ENCODE results near the gene ARHGAP1. TPM values are rescaled to one million over a fixed set of nuclear protein-coding genes. Genes with fewer than 3 reads are reported as not detected.
"Not testable (repeated sequence)": the region's sequence is repeated elsewhere in the genome, so short reads cannot be mapped to it uniquely, and the experiment has no call there.

The ARHGAP1 gene
- polyA plus RNA-seq, 3 donors: 31.6 to 59.3 (median 44.1) TPM

DNA sequence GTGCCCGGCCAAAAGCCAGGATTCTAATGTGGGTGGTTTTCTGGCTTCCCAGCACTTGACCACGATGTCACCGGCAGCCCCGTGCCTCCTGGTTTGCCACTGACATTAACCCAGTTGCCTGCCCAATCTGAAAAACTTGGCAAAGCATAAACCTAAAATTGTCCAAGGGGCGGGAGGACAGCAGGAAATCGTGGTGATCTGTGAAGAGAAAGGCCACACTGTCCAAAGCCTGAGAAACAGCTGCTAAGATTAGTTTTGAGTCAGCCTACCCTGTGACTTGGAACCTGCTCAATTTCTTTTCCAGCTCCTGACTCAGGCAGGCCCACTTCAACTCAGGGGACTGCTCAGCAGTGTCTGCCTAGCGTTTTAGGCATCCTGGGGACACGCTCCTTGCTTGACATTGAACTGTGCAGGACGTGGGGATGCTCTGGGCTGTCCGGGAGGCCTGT is 10.4 kb upstream of the ARHGAP1 start:
- Histone ChIP-seq H3K36me3 (replicated peaks in 1 of 2; ENCODE audit: control insufficient read depth in 1 of 2, insufficient read depth in 2 of 2, low read length in 2 of 2) (peaks cover 16 to 28% of the 10 kb centered on the region in 2 donors), H3K4me3 (replicated peaks in 1 of 3; ENCODE audit: low read depth in 2 of 3, low read length in 3 of 3) (no peak overlapping the region), H4K20me1 (ENCODE audit: insufficient read depth, low read length) (peaks cover 16% of the 10 kb centered on the region), H3K4me1 (ENCODE audit: control insufficient read depth in 1 of 2, insufficient read depth in 2 of 2, low read length in 2 of 2) (no peaks in the 10 kb centered on the region), H3K4me2 (replicated peaks; ENCODE audit: extremely low read depth, low read length, poor library complexity, severe bottlenecking) (no peak overlapping the region), H2AFZ (ENCODE audit: insufficient read depth, low read depth, low read length, poor library complexity, severe bottlenecking) (no peak overlapping the region), H3K27ac (ENCODE audit: low read depth in 1 of 2, low read length in 2 of 2) (no peak overlapping the region), H3K9ac (ENCODE audit: insufficient read depth, low read length, poor library complexity, severe bottlenecking) (no peak overlapping the region), H3K9me3 (replicated peaks in 1 of 2; ENCODE audit: control insufficient read depth in 1 of 2, insufficient read depth in 1 of 2, low read length in 2 of 2) (no peaks in the 10 kb centered on the region), H3K79me2 (ENCODE audit: insufficient read depth, low read length) (no peaks in the 10 kb centered on the region), H3K27me3 (ENCODE audit: control insufficient read depth in 2 of 2, insufficient read depth in 2 of 2, low read length in 2 of 2) (no peaks in the 10 kb centered on the region)
- Mint-ChIP-seq H3K9me3 (peaks cover 0 to 5% (median 0%) of the 10 kb centered on the region in 7 donors), H3K27ac (peak overlapping the region in 2 of 7 donors; percentile 40), H3K27me3 (ENCODE audit: low read depth in 3 of 3) (no peaks in the 10 kb centered on the region), H3K36me3 (peaks cover 23 to 35% of the 10 kb centered on the region in 2 donors), H3K4me1 (peaks cover 1% of the 10 kb centered on the region), H3K4me3 (no peak overlapping the region)
- 95% methylated on average over 10 of the region's 10 CpGs for WGBS (ENCODE audit: insufficient coverage)
- no peak for DNase-seq
- TF ChIP-seq, protein P1, sequence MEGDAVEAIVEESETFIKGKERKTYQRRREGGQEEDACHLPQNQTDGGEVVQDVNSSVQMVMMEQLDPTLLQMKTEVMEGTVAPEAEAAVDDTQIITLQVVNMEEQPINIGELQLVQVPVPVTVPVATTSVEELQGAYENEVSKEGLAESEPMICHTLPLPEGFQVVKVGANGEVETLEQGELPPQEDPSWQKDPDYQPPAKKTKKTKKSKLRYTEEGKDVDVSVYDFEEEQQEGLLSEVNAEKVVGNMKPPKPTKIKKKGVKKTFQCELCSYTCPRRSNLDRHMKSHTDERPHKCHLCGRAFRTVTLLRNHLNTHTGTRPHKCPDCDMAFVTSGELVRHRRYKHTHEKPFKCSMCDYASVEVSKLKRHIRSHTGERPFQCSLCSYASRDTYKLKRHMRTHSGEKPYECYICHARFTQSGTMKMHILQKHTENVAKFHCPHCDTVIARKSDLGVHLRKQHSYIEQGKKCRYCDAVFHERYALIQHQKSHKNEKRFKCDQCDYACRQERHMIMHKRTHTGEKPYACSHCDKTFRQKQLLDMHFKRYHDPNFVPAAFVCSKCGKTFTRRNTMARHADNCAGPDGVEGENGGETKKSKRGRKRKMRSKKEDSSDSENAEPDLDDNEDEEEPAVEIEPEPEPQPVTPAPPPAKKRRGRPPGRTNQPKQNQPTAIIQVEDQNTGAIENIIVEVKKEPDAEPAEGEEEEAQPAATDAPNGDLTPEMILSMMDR (IDR thresholded peaks at IDR 0.05): no peak
- intact Hi-C loops (cut with micrococcal nuclease): no loop called here

DNA sequence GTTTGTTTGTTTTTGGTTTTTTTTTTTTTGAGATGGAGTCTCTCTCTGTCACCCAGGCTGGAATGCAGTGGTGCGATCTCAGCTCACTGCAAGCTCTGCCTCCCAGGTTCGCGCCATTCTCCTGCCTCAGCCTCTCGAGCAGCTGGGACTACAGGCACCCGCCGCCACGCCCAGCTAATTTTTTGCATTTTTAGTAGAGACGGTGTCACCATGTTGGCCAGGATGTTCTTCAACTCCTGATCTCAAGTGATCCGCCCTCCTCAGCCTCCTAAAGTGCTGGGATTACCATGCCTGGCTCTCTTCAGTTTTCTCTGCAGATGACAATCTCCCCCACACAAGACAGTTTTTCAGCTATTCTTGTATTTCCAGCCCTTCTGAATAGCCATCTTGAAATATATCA is 8.9 kb upstream of the ARHGAP1 start:
- not testable (repeated sequence) for H3K4me2 ChIP-seq (replicated peaks; ENCODE audit: extremely low read depth, low read length, poor library complexity, severe bottlenecking); H3K9me3 Mint-ChIP-seq; DNase-seq; H3K27ac Mint-ChIP-seq; H3K4me3 Mint-ChIP-seq; H3K4me1 Mint-ChIP-seq; H3K27me3 ChIP-seq (ENCODE audit: control insufficient read depth in 2 of 2, insufficient read depth in 2 of 2, low read length in 2 of 2); H2AFZ ChIP-seq (ENCODE audit: insufficient read depth, low read depth, low read length, poor library complexity, severe bottlenecking); H3K27me3 Mint-ChIP-seq (ENCODE audit: low read depth in 3 of 3); H3K9ac ChIP-seq (ENCODE audit: insufficient read depth, low read length, poor library complexity, severe bottlenecking); H3K27ac ChIP-seq (ENCODE audit: low read depth in 1 of 2, low read length in 2 of 2); H3K4me3 ChIP-seq (replicated peaks in 1 of 3; ENCODE audit: low read depth in 2 of 3, low read length in 3 of 3); H3K79me2 ChIP-seq (ENCODE audit: insufficient read depth, low read length); H3K9me3 ChIP-seq (replicated peaks in 1 of 2; ENCODE audit: control insufficient read depth in 1 of 2, insufficient read depth in 1 of 2, low read length in 2 of 2); H3K4me1 ChIP-seq (ENCODE audit: control insufficient read depth in 1 of 2, insufficient read depth in 2 of 2, low read length in 2 of 2)
- H4K20me1 ChIP-seq (ENCODE audit: insufficient read depth, low read length): peaks cover 31% of the 10 kb centered on the region
- H3K36me3 ChIP-seq (replicated peaks in 1 of 2; ENCODE audit: control insufficient read depth in 1 of 2, insufficient read depth in 2 of 2, low read length in 2 of 2): peaks cover 31 to 43% of the 10 kb centered on the region in 2 donors
- intact Hi-C loops (cut with micrococcal nuclease): loop anchor here in 1 of 2 donors (10.0 kb wide), 1 partner anchor 465 kb away; the partner anchor contains the start of gene ARFGAP2
- 96% methylated on average over 9 of the region's 9 CpGs for WGBS (ENCODE audit: insufficient coverage)
- peaks cover 37 to 50% of the 10 kb centered on the region in 2 donors for H3K36me3 Mint-ChIP-seq
